ENCODE results near the gene WIPI1. TPM values are rescaled to one million over a fixed set of nuclear protein-coding genes. Genes with fewer than 3 reads are reported as not detected.

The WIPI1 gene
- total RNA-seq, 2 donors from 2014 or later: 77.1 to 79.1 TPM

DNA sequence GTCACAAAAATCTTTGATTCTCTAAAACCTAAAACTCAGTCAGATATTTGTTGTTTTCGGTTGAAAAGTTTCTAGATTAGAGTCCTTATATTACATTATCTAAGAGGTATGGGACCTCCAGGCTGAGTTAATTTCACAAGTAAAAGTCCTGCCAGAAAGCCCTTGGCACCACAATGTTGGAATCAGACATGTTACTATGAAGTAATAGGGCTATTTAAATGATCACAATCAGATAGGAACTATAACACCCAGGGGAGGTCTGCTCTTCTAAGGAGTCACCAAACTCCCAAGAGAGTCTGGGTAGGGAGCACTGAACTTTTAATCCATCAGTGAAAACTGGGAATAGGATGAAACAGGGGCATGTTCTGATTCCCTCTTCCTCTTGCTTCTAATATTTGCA lies 54.2 kb downstream of the WIPI1 start:
- no peaks in the 10 kb centered on the region for H3K36me3 ChIP-seq
- intact Hi-C loops (cut with DNase I): no loop called here
- no peak overlapping the region for H3K27ac ChIP-seq
- no peak overlapping the region for H3K9ac ChIP-seq (ENCODE audit: low read depth in 2 of 2, low read length in 2 of 2)
- H3K9me3 ChIP-seq: no peaks in the 10 kb centered on the region
- H3K4me1 ChIP-seq: no peaks in the 10 kb centered on the region
- H3K4me3 ChIP-seq: no peak overlapping the region
- DNase-seq: no peak
- no peaks in the 10 kb centered on the region for H3K27me3 ChIP-seq
- TF ChIP-seq, protein P1, sequence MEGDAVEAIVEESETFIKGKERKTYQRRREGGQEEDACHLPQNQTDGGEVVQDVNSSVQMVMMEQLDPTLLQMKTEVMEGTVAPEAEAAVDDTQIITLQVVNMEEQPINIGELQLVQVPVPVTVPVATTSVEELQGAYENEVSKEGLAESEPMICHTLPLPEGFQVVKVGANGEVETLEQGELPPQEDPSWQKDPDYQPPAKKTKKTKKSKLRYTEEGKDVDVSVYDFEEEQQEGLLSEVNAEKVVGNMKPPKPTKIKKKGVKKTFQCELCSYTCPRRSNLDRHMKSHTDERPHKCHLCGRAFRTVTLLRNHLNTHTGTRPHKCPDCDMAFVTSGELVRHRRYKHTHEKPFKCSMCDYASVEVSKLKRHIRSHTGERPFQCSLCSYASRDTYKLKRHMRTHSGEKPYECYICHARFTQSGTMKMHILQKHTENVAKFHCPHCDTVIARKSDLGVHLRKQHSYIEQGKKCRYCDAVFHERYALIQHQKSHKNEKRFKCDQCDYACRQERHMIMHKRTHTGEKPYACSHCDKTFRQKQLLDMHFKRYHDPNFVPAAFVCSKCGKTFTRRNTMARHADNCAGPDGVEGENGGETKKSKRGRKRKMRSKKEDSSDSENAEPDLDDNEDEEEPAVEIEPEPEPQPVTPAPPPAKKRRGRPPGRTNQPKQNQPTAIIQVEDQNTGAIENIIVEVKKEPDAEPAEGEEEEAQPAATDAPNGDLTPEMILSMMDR (IDR thresholded peaks at IDR 0.05): no peak

DNA sequence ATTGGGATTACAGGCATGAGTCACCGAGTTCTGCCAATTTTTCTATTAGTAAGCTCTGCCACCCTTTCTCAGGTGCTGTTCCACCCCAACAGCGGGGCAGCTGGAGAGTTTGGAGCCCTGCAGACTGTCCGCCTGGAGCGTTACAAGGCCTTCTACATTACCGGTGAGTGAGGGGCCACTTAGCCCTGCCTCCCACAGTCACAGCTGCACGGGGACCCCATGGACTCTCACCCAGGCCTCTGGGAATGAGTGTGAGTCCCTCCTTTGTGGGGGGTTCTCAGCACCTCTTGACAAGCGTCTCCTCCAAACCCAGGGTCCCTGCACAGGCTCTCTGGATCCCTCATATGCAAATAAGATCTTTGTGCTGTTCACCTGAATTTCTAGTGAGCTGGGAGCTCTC lies 56.0 kb downstream of the WIPI1 start:
- Histone ChIP-seq H3K36me3 (no peaks in the 10 kb centered on the region), H3K27ac (no peak overlapping the region), H3K4me1 (no peaks in the 10 kb centered on the region), H3K27me3 (no peaks in the 10 kb centered on the region), H3K9ac (ENCODE audit: low read depth in 2 of 2, low read length in 2 of 2) (no peak overlapping the region), H3K9me3 (no peaks in the 10 kb centered on the region), H3K4me3 (no peak overlapping the region)
- intact Hi-C loops (cut with DNase I): no loop called here
- TF ChIP-seq, protein P1 (IDR thresholded peaks at IDR 0.05): no peak
- DNase-seq: peak; percentile 8

DNA sequence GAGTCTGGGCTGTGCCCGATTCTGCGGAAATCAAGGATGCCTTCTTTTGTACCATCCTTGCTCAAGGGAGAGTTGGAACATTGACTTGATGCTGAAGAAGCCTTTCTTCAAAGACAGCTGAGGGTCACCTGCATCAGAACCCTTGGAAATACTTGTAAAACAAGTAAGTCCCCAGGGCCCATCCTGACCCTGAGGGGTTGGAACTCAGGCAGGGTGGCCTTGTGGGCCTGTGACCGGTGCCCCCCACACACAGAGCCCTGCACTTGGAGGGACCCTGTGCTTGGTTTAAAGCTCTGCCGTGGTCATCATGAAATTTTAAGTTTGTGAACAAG lies 56.9 kb downstream of the WIPI1 start:
- intact Hi-C loops (cut with DNase I): no loop called here
- Histone ChIP-seq H3K27ac (no peak overlapping the region), H3K9ac (ENCODE audit: low read depth in 2 of 2, low read length in 2 of 2) (no peak overlapping the region), H3K27me3 (no peaks in the 10 kb centered on the region), H3K4me1 (no peaks in the 10 kb centered on the region), H3K9me3 (no peaks in the 10 kb centered on the region), H3K4me3 (no peak overlapping the region), H3K36me3 (no peaks in the 10 kb centered on the region)
- TF ChIP-seq, protein P1 (IDR thresholded peaks at IDR 0.05): no peak
- DNase-seq: peak; percentile 4

DNA sequence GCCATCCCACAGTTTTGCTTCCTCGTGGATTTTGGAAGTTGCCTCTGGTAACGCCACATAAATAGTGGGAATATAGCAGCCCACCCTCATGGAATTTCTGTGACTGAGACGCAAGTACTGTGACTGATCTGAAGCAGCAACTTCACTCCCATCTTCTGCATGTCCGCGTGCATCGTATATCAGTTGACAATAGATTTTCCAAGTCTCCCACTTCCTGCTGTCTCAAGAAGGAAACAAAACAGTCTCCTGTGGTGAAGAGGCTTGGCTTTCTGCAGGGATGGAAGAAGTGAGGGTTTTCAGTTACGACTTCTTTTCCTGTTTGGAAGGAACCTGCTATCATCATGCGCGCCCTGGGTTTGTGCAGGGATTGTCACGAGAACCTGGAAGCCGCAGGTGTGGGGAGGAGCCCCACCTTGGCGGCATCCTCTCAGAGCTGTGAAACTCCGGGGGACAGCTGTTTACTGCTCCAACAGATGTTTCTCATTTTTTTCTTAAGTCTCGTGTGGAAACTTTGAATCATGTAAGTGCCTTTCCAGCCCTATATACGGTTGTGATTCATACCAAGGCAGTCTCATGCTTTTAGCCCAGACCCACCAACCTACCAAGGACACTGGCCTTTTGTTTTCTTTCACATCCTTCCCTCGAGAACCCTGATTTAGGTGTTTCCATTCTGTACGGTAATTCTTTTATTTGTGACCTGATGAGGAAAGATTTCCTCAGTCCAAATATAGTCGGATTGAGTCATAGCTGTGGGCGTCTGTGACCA lies 57.5 kb downstream of the WIPI1 start:
- Histone ChIP-seq H3K36me3 (no peaks in the 10 kb centered on the region), H3K27ac (no peak overlapping the region), H3K27me3 (no peaks in the 10 kb centered on the region), H3K9ac (ENCODE audit: low read depth in 2 of 2, low read length in 2 of 2) (no peak overlapping the region), H3K9me3 (no peaks in the 10 kb centered on the region), H3K4me3 (no peak overlapping the region), H3K4me1 (no peaks in the 10 kb centered on the region)
- DNase-seq: peak; percentile 17
- intact Hi-C loops (cut with DNase I): no loop called here
- TF ChIP-seq, protein P1 (IDR thresholded peaks at IDR 0.05): no peak

DNA sequence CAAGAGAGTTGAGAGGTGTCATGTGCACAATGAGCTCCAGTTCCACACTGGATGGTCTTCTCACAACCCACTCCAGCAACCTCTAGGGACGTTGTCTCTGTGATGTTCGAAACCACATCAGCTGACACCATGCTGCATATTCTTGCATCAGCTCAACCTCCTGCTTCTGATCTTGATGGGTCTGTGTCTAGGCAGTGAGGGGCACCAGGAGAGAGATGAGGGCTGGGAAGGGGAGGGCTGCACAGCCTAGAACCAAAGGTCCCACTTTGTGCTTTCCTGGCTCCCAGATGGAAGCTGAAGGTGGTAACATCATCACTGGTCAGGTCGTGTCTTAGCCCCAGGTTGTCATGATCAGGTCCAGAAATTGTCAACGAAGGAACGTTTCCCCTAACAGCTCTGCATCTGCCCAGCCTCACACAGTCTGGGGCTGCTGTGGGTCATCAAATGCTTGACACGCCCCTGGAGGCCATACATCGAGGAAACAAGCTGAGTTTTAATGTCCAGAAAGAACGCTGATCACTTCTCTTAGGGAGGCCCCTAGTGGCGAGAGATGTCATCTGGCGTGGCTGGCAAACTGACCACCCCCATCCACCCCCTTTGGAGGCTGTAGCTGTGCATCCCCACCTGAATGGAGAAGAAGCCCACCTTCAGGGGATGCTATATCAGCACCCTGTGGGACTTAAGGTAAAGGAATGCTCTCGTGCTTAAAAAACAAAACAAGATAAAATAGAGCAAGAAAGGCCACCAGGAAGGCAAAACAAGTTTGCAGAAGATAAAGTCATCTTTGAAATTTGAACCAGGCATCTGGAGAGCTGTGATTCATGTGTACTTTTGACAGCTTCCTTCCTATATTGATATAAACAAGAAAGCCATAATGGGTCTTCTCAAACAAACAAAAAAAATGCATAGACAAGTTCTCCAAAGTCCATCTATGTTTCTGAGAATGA lies 58.3 kb downstream of the WIPI1 start:
- Histone ChIP-seq H3K27ac (no peak overlapping the region), H3K36me3 (no peaks in the 10 kb centered on the region), H3K9ac (ENCODE audit: low read depth in 2 of 2, low read length in 2 of 2) (no peak overlapping the region), H3K9me3 (no peaks in the 10 kb centered on the region), H3K4me1 (no peaks in the 10 kb centered on the region), H3K27me3 (no peaks in the 10 kb centered on the region), H3K4me3 (no peak overlapping the region)
- intact Hi-C loops (cut with DNase I): no loop called here
- DNase-seq: peak; percentile 45
- TF ChIP-seq, protein P1 (IDR thresholded peaks at IDR 0.05): peak; percentile 44

Data from colonic mucosa (tissue), 4 donors.